Prostate gland (tissue), 2 donors: ENCODE measurements around the gene FDXACB1. TPM values are rescaled to one million over a fixed set of nuclear protein-coding genes. Genes with fewer than 3 reads are reported as not detected.
"Not testable (repeated sequence)": the region's sequence is repeated elsewhere in the genome, so short reads cannot be mapped to it uniquely, and the experiment has no call there.

ENCODE experiments used
- DNase-seq: peaks from one replicate; pipeline ENCODE4 v3.0.0-alpha.2; 2019; ENCODE audit warnings: low spot score
- H3K27ac ChIP-seq, 2 donors: fragments of 200-600 bp; sonication (generic); 2 replicates each; pipeline ENCODE4 v1.5.1; 2017 to 2019
- H3K27me3 ChIP-seq: fragments of 200-600 bp; sonication (generic); replicated peaks from 2 replicates; pipeline ENCODE4 v1.5.1; 2019; ENCODE audit not compliant: insufficient read depth
- H3K36me3 ChIP-seq, 2 donors: fragments of 200-600 bp; sonication (generic); 1 replicate in 1 of 2; 2 replicates in 1 of 2; pipeline versions ENCODE4 v1.5.1 to v1.8.1; 2017 to 2019
- H3K4me1 ChIP-seq: fragments of 200-600 bp; sonication (generic); replicated peaks from 2 replicates; pipeline ENCODE4 v1.5.1; 2019
- H3K4me3 ChIP-seq, 2 donors: fragments of 200-600 bp; sonication (generic); 2 replicates each; pipeline ENCODE4 v1.5.1; 2017 to 2019
- H3K9me3 ChIP-seq: fragments of 200-600 bp; sonication (generic); 2 replicates; pipeline ENCODE4 v1.5.1; 2017
- CTCF ChIP-seq, 4 experiments: fragments of 200-600 bp in 2 of 4; fragments of 450-650 bp in 2 of 4; sonication (generic) in 2 of 4; IDR thresholded peaks; 1 replicate in 3 of 4; 2 replicates in 1 of 4; pipeline ENCODE4 v1.5.1; 2016 to 2019; ENCODE audit warnings: antibody characterized with exemption in 4 of 4, mild to moderate bottlenecking in 2 of 4, moderate library complexity in 2 of 4
- POLR2A ChIP-seq: fragments of 450-650 bp; IDR thresholded peaks from one replicate; pipeline ENCODE4 v1.6.1; 2016; ENCODE audit warnings: antibody characterized with exemption, mild to moderate bottlenecking
- POLR2AphosphoS5 ChIP-seq: sonication (generic); formaldehyde crosslinking; IDR thresholded peaks from one replicate; pipeline ENCODE4 v1.6.1; 2017; ENCODE audit warnings: antibody characterized with exemption
- WGBS: methylation state at CpG from one replicate; pipeline ENCODE4 v1.1.5; 2018; 5-methylcytosine and 5-hydroxymethylcytosine counted together
- intact Hi-C: fragments of 100-400 bp; cut with DNase I; formaldehyde crosslinking; loops from one replicate; pipeline ENCODE4 v1.14.2; 2022
- total RNA-seq, 2 donors: library from RNA; depleted of rRNA; stranded (reverse); fragments of >200 nt; gene quantifications; one replicate each; pipeline ENCODE4 v1.1.0, GENCODE V29; 2016

The FDXACB1 gene
- total RNA-seq, 2 donors from 2014 or later: 2.7 to 7.6 TPM

- H3K36me3 ChIP-seq: no peaks in the 10 kb centered on the region
- H3K27me3 ChIP-seq: no peaks in the 10 kb centered on the region
- H3K27ac ChIP-seq: no peak overlapping the region
- H3K9me3 ChIP-seq: no peaks in the 10 kb centered on the region
- no peaks in the 10 kb centered on the region for H3K4me1 ChIP-seq
- H3K4me3 ChIP-seq: no peak overlapping the region
- 94% methylated on average over 4 of the region's 4 CpGs for WGBS
- intact Hi-C loops: no loop called here
- no peak for DNase-seq
- TF ChIP-seq POLR2A (no peak), CTCF (IDR thresholded peaks at IDR 0.05) (no peak), POLR2AphosphoS5 (no peak)
These were observed 7.1 kb upstream of the FDXACB1 start for GRCh38 chr11:111886032-111886431.

- H3K36me3 ChIP-seq, H3K4me1 ChIP-seq, H3K9me3 ChIP-seq, H3K27me3 ChIP-seq, intact Hi-C loops, H3K4me3 ChIP-seq, DNase-seq, H3K27ac ChIP-seq: not testable (repeated sequence)
- 95% methylated on average over 4 of the region's 4 CpGs for WGBS
These were observed 6.1 kb upstream of the FDXACB1 start for GRCh38 chr11:111885053-111885452.

- intact Hi-C loops: no loop called here
These were observed 3.2 kb upstream of the FDXACB1 start for GRCh38 chr11:111882202-111882601.

GRCh38 chr11:111879637-111879960, 634 bp upstream of the FDXACB1 start:
- 30% methylated on average over 6 of the region's 6 CpGs for WGBS
- Histone ChIP-seq H3K27ac (peak overlapping the region; percentile 97), H3K4me1 (no peaks in the 10 kb centered on the region), H3K9me3 (no peaks in the 10 kb centered on the region), H3K4me3 (peak overlapping the region; percentile 47 to 55), H3K36me3 (no peaks in the 10 kb centered on the region), H3K27me3 (no peaks in the 10 kb centered on the region)
- no peak for DNase-seq
- intact Hi-C loops: loop anchor here (1.0 to 5.0 kb wide), 4 partner anchors 32 to 208 kb away; partner anchors contain the start of genes CRYAB, SDHD and TIMM8B
- TF ChIP-seq POLR2AphosphoS5 (no peak), POLR2A (no peak), CTCF (IDR thresholded peaks at IDR 0.05) (no peak)

More at GRCh38 chr11:111882202-111882601, 3.2 kb upstream of the FDXACB1 start:
- H3K27ac ChIP-seq: no peak overlapping the region
- H3K36me3 ChIP-seq: no peaks in the 10 kb centered on the region
- no peaks in the 10 kb centered on the region for H3K9me3 ChIP-seq
- DNase-seq: no peak
- WGBS: 91% methylated on average over 5 of the region's 5 CpGs
- TF ChIP-seq POLR2A (no peak), CTCF (IDR thresholded peaks at IDR 0.05) (no peak), POLR2AphosphoS5 (no peak)
- no peaks in the 10 kb centered on the region for H3K27me3 ChIP-seq
- no peak overlapping the region for H3K4me3 ChIP-seq
- no peaks in the 10 kb centered on the region for H3K4me1 ChIP-seq

GRCh38 chr11:111878385-111878848, 548 bp downstream of the FDXACB1 start:
- DNase-seq: no peak
- no peak for TF ChIP-seq CTCF (IDR thresholded peaks at IDR 0.05)
- TF ChIP-seq POLR2A: no peak
- TF ChIP-seq POLR2AphosphoS5: no peak
- Histone ChIP-seq H3K4me1 (no peaks in the 10 kb centered on the region), H3K27me3 (no peaks in the 10 kb centered on the region), H3K36me3 (no peaks in the 10 kb centered on the region), H3K9me3 (no peaks in the 10 kb centered on the region), H3K4me3 (peak overlapping the region; percentile 47 to 55), H3K27ac (peak overlapping the region; percentile 97)
- intact Hi-C loops: loop anchor here (2.0 to 5.0 kb wide), 3 partner anchors 49 to 209 kb away; partner anchors contain the start of genes SDHD and TIMM8B
- 1% methylated on average over 13 of the region's 13 CpGs for WGBS
